Loucy (cell line): ENCODE results near the gene ARHGAP31.
A peak's percentile ranks its signal among the peaks of the same experiment; 100 is the strongest.

Experiments used
- H2AFZ ChIP-seq: fragments of 200-600 bp; sonication (generic); 2 replicates; pipeline ENCODE4 v1.6.0; 2016; ENCODE audit warnings: antibody characterized with exemption, mild to moderate bottlenecking, low read length, moderate library complexity
- H3F3A ChIP-seq: fragments of 200-600 bp; 2 replicates; pipeline ENCODE4 v1.6.0; 2016; ENCODE audit warnings: antibody characterized with exemption, low read depth, mild to moderate bottlenecking
- H3K27me3 ChIP-seq: fragments of 200-600 bp; sonication (generic); 2 replicates; pipeline ENCODE4 v1.6.1; 2014; ENCODE audit warnings: low read length, mild to moderate bottlenecking; ENCODE audit not compliant: insufficient read depth, poor library complexity, severe bottlenecking
- H3K36me3 ChIP-seq: fragments of 200-600 bp; sonication (generic); 2 replicates; pipeline ENCODE4 v1.6.1; 2016; ENCODE audit warnings: low read length; ENCODE audit not compliant: insufficient read depth
- H3K4me1 ChIP-seq: fragments of 200-600 bp; sonication (generic); 2 replicates; pipeline ENCODE4 v1.5.1; 2014; ENCODE audit warnings: low read length, mild to moderate bottlenecking; ENCODE audit not compliant: insufficient read depth, poor library complexity, severe bottlenecking
- H3K4me2 ChIP-seq: fragments of 200-600 bp; sonication (generic); 2 replicates; pipeline ENCODE4 v1.6.0; 2014; ENCODE audit warnings: antibody characterized with exemption, low read length, low read depth, mild to moderate bottlenecking; ENCODE audit not compliant: poor library complexity, severe bottlenecking
- H3K4me3 ChIP-seq: fragments of 200-600 bp; sonication (generic); 2 replicates; pipeline ENCODE4 v1.5.1; 2014; ENCODE audit warnings: low read length, mild to moderate bottlenecking, mixed read lengths; ENCODE audit not compliant: poor library complexity, severe bottlenecking
- H3K79me2 ChIP-seq: fragments of 200-600 bp; sonication (generic); 2 replicates; pipeline ENCODE4 v1.6.1; 2014; ENCODE audit warnings: low read length; ENCODE audit not compliant: insufficient read depth
- H3K9ac ChIP-seq: fragments of 200-600 bp; sonication (generic); 2 replicates; pipeline ENCODE4 v1.6.0; 2014; ENCODE audit warnings: mild to moderate bottlenecking, low read depth, low read length, moderate library complexity; ENCODE audit not compliant: poor library complexity, severe bottlenecking
- H3K9me2 ChIP-seq: fragments of 200-600 bp; sonication (generic); replicated peaks from 2 replicates; pipeline ENCODE4 v1.6.1; 2016; ENCODE audit warnings: low read depth, low read length, mixed read lengths
- H3K9me3 ChIP-seq: fragments of 200-600 bp; sonication (generic); 2 replicates; pipeline ENCODE4 v1.6.1; 2014; ENCODE audit warnings: mild to moderate bottlenecking, antibody characterized with exemption, low read length, low read depth; ENCODE audit not compliant: insufficient read depth
- H4K20me1 ChIP-seq: fragments of 200-600 bp; sonication (generic); 2 replicates; pipeline ENCODE4 v1.6.0; 2014; ENCODE audit warnings: antibody characterized with exemption, low read length, mild to moderate bottlenecking; ENCODE audit not compliant: insufficient read depth, poor library complexity, severe bottlenecking
- CTCF ChIP-seq: fragments of 200-600 bp; sonication (generic); conservative IDR thresholded peaks from 2 replicates; pipeline ENCODE4 v1.5.1; 2014; ENCODE audit warnings: mild to moderate bottlenecking, antibody characterized with exemption, low read length
- EZH2phosphoT487 ChIP-seq: fragments of 200-600 bp; IDR thresholded peaks from 2 replicates; pipeline ENCODE4 v1.6.1; 2018; ENCODE audit warnings: antibody characterized with exemption, mild to moderate bottlenecking, moderate library complexity, borderline replicate concordance

ARHGAP31 gene

GRCh38 chr3:119453822-119454221 is 159.6 kb downstream of the ARHGAP31 start:
- H3K27me3 ChIP-seq = no peaks in the 10 kb centered on the region
- H2AFZ ChIP-seq = no peak overlapping the region
- H4K20me1 ChIP-seq = peaks cover 6% of the 10 kb centered on the region
- H3K9me3 ChIP-seq = no peaks in the 10 kb centered on the region
- peaks cover 13% of the 10 kb centered on the region; the same call in 1 of the 2 replicates for H3K79me2 ChIP-seq
- peaks cover 8% of the 10 kb centered on the region for H3K4me1 ChIP-seq
- no peaks in the 10 kb centered on the region for H3K9me2 ChIP-seq
- H3K9ac ChIP-seq = no peak overlapping the region
- H3K36me3 ChIP-seq = peaks cover 63% of the 10 kb centered on the region; the same call in 1 of the 2 replicates
- H3F3A ChIP-seq = no peaks in the 10 kb centered on the region
- peak overlapping the region; percentile 22 for H3K4me2 ChIP-seq
- TF ChIP-seq CTCF (no peak), EZH2phosphoT487 (no peak)
- no peak overlapping the region for H3K4me3 ChIP-seq

GRCh38 chr3:119456469-119456868 is 162.3 kb downstream of the ARHGAP31 start:
- no peak overlapping the region for H3K9ac ChIP-seq
- H2AFZ ChIP-seq = no peak overlapping the region
- H3F3A ChIP-seq = no peaks in the 10 kb centered on the region
- peaks cover 17% of the 10 kb centered on the region for H4K20me1 ChIP-seq
- no peaks in the 10 kb centered on the region for H3K27me3 ChIP-seq
- H3K4me2 ChIP-seq = peak overlapping the region; percentile 50
- H3K4me3 ChIP-seq = peak overlapping the region; percentile 26
- peaks cover 33% of the 10 kb centered on the region for H3K79me2 ChIP-seq
- peaks cover 52% of the 10 kb centered on the region; the same call in 1 of the 2 replicates for H3K36me3 ChIP-seq
- H3K9me2 ChIP-seq = no peaks in the 10 kb centered on the region
- H3K9me3 ChIP-seq = no peaks in the 10 kb centered on the region
- TF ChIP-seq EZH2phosphoT487 = no peak
- no peak for TF ChIP-seq CTCF
- H3K4me1 ChIP-seq = peaks cover 21% of the 10 kb centered on the region

- Histone ChIP-seq H3F3A (no peaks in the 10 kb centered on the region), H3K79me2 (peaks cover 40% of the 10 kb centered on the region), H3K9me2 (no peaks in the 10 kb centered on the region), H3K4me2 (no peak overlapping the region), H3K9me3 (no peaks in the 10 kb centered on the region), H3K27me3 (no peaks in the 10 kb centered on the region), H4K20me1 (peaks cover 24% of the 10 kb centered on the region), H2AFZ (no peak overlapping the region), H3K9ac (no peak overlapping the region), H3K36me3 (peaks cover 46% of the 10 kb centered on the region; the same call in 1 of the 2 replicates), H3K4me3 (no peak overlapping the region), H3K4me1 (peaks cover 29% of the 10 kb centered on the region)
- no peak for TF ChIP-seq EZH2phosphoT487
- no peak for TF ChIP-seq CTCF
Measured at GRCh38 chr3:119457246-119457645, 163.1 kb downstream of the ARHGAP31 start.
